Prostate gland (tissue), 2 donors: ENCODE measurements around the gene ZNF28.
"Not testable (repeated sequence)": the region's sequence is repeated elsewhere in the genome, so short reads cannot be mapped to it uniquely, and the experiment has no call there.

Source experiments
- POLR2A ChIP-seq: fragments of 450-650 bp; IDR thresholded peaks from one replicate; pipeline ENCODE4 v1.6.1; 2016; ENCODE audit warnings: antibody characterized with exemption, mild to moderate bottlenecking
- POLR2AphosphoS5 ChIP-seq: sonication (generic); formaldehyde crosslinking; IDR thresholded peaks from one replicate; pipeline ENCODE4 v1.6.1; 2017; ENCODE audit warnings: antibody characterized with exemption
- TF ChIP-seq, protein P1 (sequence below), 4 experiments: fragments of 200-600 bp in 2 of 4; fragments of 450-650 bp in 2 of 4; sonication (generic) in 2 of 4; IDR thresholded peaks; 1 replicate in 3 of 4; 2 replicates in 1 of 4; pipeline ENCODE4 v1.5.1; 2016 to 2019; ENCODE audit warnings: antibody characterized with exemption in 4 of 4, mild to moderate bottlenecking in 2 of 4, moderate library complexity in 2 of 4

DNA sequence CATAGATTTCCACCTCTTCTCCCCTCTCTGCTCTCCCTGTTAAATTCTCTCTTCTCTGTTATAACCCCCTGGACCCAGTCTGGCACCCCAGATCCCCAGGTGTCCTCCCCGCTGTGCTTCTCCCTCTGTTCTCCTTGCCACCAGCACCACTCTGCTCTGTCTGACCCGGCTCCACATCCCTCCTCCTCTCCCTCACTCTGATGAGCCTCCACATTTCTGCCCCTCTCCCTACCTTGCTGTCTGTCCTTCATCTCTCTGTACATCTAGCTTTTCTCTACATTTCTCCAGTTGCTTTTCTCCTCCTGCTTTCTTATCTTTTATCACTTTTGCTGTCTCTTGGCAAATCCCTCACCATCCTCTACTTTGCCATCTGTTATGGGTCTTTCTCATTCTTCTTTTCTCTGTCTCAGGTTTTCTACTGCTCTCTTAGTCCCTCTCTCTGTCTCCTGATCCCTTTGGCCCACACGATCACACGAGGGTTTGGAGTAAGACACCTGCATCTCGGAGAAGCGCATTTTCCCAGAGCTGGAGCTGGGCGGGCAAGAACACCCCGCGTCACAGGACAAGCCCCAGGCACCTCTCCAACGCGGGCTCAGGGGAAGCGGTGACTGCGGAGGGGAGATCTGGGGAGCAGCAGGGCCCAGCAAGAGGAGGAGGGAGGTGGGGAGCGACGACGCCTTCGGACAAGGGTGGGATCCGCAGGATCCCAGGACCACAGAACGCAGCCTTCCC lies 795 bp downstream of the ZNF28 start:
- TF ChIP-seq, protein P1, sequence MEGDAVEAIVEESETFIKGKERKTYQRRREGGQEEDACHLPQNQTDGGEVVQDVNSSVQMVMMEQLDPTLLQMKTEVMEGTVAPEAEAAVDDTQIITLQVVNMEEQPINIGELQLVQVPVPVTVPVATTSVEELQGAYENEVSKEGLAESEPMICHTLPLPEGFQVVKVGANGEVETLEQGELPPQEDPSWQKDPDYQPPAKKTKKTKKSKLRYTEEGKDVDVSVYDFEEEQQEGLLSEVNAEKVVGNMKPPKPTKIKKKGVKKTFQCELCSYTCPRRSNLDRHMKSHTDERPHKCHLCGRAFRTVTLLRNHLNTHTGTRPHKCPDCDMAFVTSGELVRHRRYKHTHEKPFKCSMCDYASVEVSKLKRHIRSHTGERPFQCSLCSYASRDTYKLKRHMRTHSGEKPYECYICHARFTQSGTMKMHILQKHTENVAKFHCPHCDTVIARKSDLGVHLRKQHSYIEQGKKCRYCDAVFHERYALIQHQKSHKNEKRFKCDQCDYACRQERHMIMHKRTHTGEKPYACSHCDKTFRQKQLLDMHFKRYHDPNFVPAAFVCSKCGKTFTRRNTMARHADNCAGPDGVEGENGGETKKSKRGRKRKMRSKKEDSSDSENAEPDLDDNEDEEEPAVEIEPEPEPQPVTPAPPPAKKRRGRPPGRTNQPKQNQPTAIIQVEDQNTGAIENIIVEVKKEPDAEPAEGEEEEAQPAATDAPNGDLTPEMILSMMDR (IDR thresholded peaks at IDR 0.05): not testable (repeated sequence)
- TF ChIP-seq POLR2A, POLR2AphosphoS5: not testable (repeated sequence)
